ENCODE data around the gene POU2F2.

POU2F2 gene

GRCh38 chr19:42132030-42132628 is at the start of gene POU2F2:
Gene POU2F2, minus strand, starts transcription at chr19:42132446. Its CDS starts 35 bp downstream, at chr19:42132411.
- DNase-seq (ENCODE audit: low read depth): peak; percentile 94

GRCh38 chr19:42178791-42179674 is 46.8 kb upstream of the POU2F2 start:
- DNase-seq (ENCODE audit: low read depth): no peak

DNA sequence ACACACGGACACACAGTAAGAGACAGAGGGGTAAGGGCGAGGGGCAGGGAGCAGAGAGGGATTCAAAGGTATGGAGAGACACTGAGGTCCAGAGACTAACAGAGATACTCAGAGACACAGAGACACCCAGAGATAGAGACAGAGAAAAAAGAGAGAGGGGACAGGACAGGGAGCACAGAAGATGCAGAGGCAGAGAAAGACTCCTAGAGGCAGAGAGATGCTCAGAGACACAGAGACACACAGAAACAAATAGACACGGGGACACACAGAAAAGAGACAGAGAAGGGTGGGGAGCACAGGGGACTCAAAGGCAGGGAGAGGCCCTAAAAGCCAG is 45.4 kb upstream of the POU2F2 start:
- DNase-seq (ENCODE audit: low read depth): no peak

DNA sequence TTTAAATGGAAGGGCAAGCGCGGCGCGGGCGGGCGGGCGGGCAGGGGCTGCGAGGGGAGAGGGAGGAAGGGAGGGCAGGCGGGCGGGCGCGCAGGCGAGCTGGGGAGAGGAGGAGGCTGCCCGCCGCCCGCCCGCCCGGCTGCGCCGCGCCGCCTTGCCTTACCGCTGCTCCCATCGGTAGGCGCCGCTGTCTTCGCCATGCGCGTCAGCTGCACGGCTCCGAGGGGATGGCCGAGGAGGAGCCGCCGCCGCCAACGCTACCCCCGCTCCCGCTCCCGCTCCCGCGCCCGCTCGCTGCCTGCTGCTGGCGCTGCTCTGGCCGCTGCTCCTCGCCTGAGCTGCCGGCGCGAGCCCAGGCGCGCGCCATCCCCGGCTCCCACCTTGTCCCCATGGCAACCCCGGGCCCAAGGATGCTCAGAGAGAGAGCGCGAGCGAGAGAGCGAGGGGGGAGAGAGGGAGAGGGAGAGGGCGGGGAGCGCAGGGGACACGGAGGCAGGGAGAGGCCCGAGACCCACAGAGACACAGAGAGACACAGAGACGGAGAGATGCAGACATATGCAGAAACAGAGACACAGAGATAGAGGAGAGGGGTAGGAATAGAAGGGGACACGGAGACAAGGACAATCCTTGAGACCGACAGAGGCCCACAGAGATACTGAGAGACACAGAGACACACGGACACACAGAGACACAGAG is 44.9 kb upstream of the POU2F2 start:
- DNase-seq (ENCODE audit: low read depth): peak; percentile 67

- no peak for DNase-seq (ENCODE audit: low read depth)
These were observed 44.4 kb upstream of the POU2F2 start for GRCh38 chr19:42176649-42176989.

- no peak for DNase-seq (ENCODE audit: low read depth)
These were observed 43.9 kb upstream of the POU2F2 start for GRCh38 chr19:42175952-42176648.

GRCh38 chr19:42174958-42175734 is 42.9 kb upstream of the POU2F2 start:
- DNase-seq (ENCODE audit: low read depth): no peak

- DNase-seq (ENCODE audit: low read depth): no peak
These were observed 41.9 kb upstream of the POU2F2 start for GRCh38 chr19:42174188-42174587.

DNA sequence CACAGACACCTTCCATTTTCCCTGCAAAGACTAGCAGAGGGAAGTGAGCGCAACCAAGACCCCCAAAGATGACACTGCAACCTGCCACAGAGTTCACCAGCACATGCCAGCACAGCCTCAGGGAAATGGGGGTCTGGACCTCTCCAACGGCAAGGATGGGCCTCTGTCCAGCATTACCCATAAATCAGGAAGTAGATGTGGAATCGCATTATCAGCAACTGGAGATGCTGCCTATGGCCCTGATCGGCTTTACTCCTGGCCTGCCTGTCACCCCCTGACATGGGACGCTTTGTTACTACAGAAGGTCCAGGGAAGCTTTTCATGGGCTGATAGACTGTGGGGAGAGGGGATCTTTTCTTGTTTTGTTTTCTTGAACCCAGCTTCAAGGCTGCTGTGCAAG is 41.4 kb upstream of the POU2F2 start:
- no peak for DNase-seq (ENCODE audit: low read depth)

- no peak for DNase-seq (ENCODE audit: low read depth)
These were observed 40.0 kb upstream of the POU2F2 start for GRCh38 chr19:42172261-42172660.

GRCh38 chr19:42170715-42171114 is 38.5 kb upstream of the POU2F2 start:
- no peak for DNase-seq (ENCODE audit: low read depth)

DNA sequence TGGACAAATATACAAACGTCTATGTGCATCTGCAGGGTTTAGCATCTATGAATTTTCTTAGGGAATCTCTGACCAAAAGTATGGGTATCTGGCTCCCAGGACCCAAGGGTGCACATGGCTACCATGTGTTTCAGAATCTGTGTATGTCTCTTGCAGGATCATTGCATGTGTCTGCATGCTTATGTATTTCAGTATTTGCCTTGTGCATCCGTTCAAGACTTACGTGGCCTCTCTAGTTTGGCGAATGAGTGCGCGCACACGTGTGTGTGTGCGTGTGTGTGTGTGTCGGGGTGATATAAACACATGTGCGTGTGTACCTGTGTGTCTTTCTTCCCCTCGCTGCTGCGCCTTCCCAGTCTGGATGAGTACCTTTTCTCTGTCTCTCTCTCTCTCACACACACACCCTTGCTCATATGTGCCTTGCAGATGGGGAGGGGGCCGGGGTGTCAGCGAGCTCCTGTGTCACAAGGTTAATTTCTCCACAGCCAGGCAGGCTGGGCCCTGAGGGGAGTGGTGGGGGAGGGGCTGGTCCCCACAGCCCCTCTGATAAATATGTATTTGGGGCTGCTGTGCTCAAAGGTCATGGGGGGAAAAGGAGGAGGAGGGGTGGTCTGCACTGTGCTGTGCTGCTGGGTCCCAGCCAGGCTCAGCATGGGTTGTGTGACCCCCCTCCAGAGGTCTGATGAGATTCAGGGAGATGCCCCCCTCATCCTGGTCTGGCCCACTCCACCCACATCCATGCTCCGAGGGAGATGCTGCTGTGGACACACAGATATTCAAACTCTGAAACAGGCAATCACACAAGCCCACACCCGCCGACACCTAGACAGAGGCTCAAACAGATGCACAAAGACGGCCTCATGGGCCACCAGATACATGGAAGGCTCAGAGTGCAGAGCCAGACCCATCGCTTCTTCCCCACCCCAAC is 37.5 kb upstream of the POU2F2 start:
- no peak for DNase-seq (ENCODE audit: low read depth)

GRCh38 chr19:42168206-42168605 is 36.0 kb upstream of the POU2F2 start:
- no peak for DNase-seq (ENCODE audit: low read depth)

DNA sequence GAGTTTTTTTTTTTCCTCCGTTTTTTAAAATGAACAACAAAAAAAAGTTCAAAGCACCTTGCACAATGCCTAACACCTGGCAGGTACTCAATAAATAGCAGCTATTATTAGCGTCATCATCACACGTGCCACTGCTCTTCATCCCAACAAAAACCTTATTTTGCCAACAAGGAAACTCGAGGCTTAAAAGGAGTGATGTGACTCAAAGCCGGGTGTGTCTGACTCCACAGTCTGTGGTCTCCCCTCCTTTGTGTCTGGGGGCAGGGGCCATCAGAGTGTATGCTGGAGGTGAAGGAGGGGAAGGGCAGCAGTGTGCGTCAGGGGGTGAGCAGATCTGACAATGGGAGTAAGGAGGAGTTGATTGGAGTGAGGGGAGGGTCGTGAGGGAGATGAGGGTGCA is 34.1 kb upstream of the POU2F2 start:
- no peak for DNase-seq (ENCODE audit: low read depth)

GRCh38 chr19:42165146-42165545 is 32.9 kb upstream of the POU2F2 start:
- DNase-seq (ENCODE audit: low read depth): no peak

- no peak for DNase-seq (ENCODE audit: low read depth)
These were observed 29.5 kb upstream of the POU2F2 start for GRCh38 chr19:42161616-42162263.

DNA sequence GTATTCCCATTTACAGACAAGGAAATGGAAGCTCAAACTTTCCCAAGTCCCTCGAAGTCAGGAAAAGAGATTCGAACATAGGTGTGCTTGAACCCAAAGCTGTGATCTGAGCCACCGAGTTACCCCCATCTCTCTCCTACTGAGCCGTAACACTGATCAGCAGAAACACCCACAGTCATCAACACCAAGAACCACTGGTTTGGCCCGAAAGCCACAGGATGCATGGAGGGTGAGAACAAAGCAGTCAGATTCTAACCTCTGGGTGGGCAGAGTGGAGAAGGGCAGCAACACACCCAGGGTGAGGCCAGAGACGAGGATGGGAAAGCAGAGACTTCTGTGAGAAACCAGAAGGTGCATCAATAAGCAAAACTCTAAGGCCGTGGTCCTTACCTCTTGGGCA is 27.7 kb upstream of the POU2F2 start:
- DNase-seq (ENCODE audit: low read depth): no peak

- DNase-seq (ENCODE audit: low read depth): no peak
These were observed 26.7 kb upstream of the POU2F2 start for GRCh38 chr19:42158926-42159325.

DNA sequence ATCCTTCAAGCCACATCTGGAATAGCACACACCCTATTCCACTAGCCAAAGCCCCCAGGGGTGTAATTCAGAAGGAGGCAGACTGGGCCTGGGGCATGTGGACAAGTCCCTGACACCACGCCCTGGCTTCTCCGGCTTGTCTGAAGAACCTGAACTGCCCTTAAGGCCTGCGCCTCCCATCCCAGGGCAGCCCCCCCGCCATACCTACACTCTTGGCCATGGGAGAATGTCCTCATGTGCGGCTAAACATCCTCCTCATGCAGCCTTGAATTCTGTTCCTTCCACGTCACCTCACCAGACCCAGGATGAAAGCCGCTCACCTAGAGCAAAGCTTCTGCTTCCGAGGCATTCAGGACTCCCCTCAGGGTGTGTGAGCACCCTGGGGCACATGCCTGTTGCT is 24.3 kb upstream of the POU2F2 start:
- DNase-seq (ENCODE audit: low read depth): no peak

- DNase-seq (ENCODE audit: low read depth): no peak
These were observed 23.6 kb upstream of the POU2F2 start for GRCh38 chr19:42155796-42156195.
